DOHH2 (cell line): ENCODE results near the gene PAMR1.

Source experiments
- H3F3A ChIP-seq: fragments of 200-600 bp; sonication (generic), shearing (Covaris generic); 2 replicates; pipeline ENCODE4 v1.6.0; 2016; ENCODE audit warnings: antibody characterized with exemption, mild to moderate bottlenecking; ENCODE audit not compliant: control insufficient read depth, insufficient read depth
- H3K27ac ChIP-seq: fragments of 200-600 bp; sonication (generic); 2 replicates; pipeline ENCODE4 v1.5.1; 2014; ENCODE audit warnings: low read depth, mild to moderate bottlenecking, low read length, moderate library complexity
- H3K27me3 ChIP-seq: fragments of 200-600 bp; sonication (generic); 2 replicates; pipeline ENCODE4 v1.6.1; 2014; ENCODE audit warnings: mild to moderate bottlenecking, low read length, mixed read lengths; ENCODE audit not compliant: control insufficient read depth
- H3K36me3 ChIP-seq: fragments of 200-600 bp; sonication (generic); 2 replicates; pipeline ENCODE4 v1.6.1; 2014; ENCODE audit warnings: mild to moderate bottlenecking, low read length, moderate library complexity, mixed read lengths; ENCODE audit not compliant: control insufficient read depth
- H3K4me1 ChIP-seq: fragments of 200-600 bp; sonication (generic); 2 replicates; pipeline ENCODE4 v1.6.1; 2014; ENCODE audit warnings: mild to moderate bottlenecking, low read length, mixed read lengths; ENCODE audit not compliant: control insufficient read depth
- H3K4me2 ChIP-seq: fragments of 200-600 bp; sonication (generic); 2 replicates; pipeline ENCODE4 v1.6.0; 2014; ENCODE audit warnings: mild to moderate bottlenecking, low read length, moderate library complexity
- H3K4me3 ChIP-seq: fragments of 200-600 bp; sonication (generic); 2 replicates; pipeline ENCODE4 v1.5.1; 2014; ENCODE audit warnings: mild to moderate bottlenecking, low read length, mixed read lengths
- H3K79me2 ChIP-seq: fragments of 200-600 bp; sonication (generic); 2 replicates; pipeline ENCODE4 v1.6.1; 2014; ENCODE audit warnings: mild to moderate bottlenecking, low read length, mixed read lengths; ENCODE audit not compliant: control insufficient read depth
- H3K9me2 ChIP-seq: fragments of 200-600 bp; sonication (generic); replicated peaks from 2 replicates; pipeline ENCODE4 v1.6.1; 2014; ENCODE audit warnings: mild to moderate bottlenecking, low read length, mixed read lengths; ENCODE audit not compliant: control insufficient read depth
- H3K9me3 ChIP-seq: fragments of 200-600 bp; sonication (generic); 2 replicates; pipeline ENCODE4 v1.6.1; 2014; ENCODE audit warnings: antibody characterized with exemption, low read length, mixed read lengths; ENCODE audit not compliant: control insufficient read depth, insufficient read depth
- H4K20me1 ChIP-seq: fragments of 200-600 bp; sonication (generic); 2 replicates; pipeline ENCODE4 v1.6.0; 2014; ENCODE audit warnings: low read depth, mild to moderate bottlenecking, antibody characterized with exemption, low read length, moderate library complexity; ENCODE audit not compliant: control insufficient read depth, insufficient read depth
- EZH2phosphoT487 ChIP-seq: fragments of 200-600 bp; sonication (generic); IDR thresholded peaks from 2 replicates; pipeline ENCODE4 v1.6.1; 2017; ENCODE audit warnings: borderline replicate concordance, mild to moderate bottlenecking, antibody characterized with exemption, low read length, moderate library complexity, mixed read lengths
- TF ChIP-seq, protein P1 (sequence below): fragments of 200-600 bp; sonication (generic); IDR thresholded peaks from one replicate; pipeline ENCODE4 v1.5.1; 2014; ENCODE audit warnings: antibody characterized with exemption, mild to moderate bottlenecking, low read depth, low read length; ENCODE audit not compliant: poor library complexity, severe bottlenecking

PAMR1 gene

DNA sequence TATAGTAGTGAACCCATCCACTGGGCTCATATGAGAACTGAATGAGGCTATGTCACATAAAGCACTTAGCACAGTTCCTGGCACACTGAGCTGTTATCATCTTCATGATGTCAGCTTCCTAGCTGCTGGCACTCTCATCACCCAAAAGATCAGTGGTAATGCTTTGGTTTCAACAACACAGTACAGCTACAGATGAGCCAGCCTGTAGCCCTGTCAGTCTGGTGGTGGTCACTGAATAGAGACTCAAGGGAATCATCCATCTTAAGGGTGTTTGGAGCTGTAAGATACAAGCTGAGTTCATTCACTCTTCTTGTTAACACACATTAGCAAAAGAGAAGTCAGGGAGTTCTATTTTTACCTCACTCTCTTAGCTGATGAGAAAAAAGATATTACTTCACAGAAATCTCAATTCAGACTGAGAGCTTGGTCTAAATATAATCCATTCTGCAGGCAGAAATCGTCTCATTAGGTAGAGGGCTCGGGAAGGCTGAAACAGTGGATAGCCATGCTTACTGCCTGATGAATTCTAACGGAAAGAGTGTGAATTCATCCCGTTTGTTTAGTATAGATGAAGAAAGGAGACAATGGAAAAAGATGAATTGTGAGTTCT is 99.7 kb downstream of the PAMR1 start:
- TF ChIP-seq EZH2phosphoT487 = no peak
- TF ChIP-seq, protein P1, sequence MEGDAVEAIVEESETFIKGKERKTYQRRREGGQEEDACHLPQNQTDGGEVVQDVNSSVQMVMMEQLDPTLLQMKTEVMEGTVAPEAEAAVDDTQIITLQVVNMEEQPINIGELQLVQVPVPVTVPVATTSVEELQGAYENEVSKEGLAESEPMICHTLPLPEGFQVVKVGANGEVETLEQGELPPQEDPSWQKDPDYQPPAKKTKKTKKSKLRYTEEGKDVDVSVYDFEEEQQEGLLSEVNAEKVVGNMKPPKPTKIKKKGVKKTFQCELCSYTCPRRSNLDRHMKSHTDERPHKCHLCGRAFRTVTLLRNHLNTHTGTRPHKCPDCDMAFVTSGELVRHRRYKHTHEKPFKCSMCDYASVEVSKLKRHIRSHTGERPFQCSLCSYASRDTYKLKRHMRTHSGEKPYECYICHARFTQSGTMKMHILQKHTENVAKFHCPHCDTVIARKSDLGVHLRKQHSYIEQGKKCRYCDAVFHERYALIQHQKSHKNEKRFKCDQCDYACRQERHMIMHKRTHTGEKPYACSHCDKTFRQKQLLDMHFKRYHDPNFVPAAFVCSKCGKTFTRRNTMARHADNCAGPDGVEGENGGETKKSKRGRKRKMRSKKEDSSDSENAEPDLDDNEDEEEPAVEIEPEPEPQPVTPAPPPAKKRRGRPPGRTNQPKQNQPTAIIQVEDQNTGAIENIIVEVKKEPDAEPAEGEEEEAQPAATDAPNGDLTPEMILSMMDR = no peak
- H3K9me2 ChIP-seq = no peaks in the 10 kb centered on the region
- H3K4me1 ChIP-seq = no peaks in the 10 kb centered on the region
- no peak overlapping the region for H3K4me2 ChIP-seq
- no peaks in the 10 kb centered on the region for H3K36me3 ChIP-seq
- no peaks in the 10 kb centered on the region for H3F3A ChIP-seq
- no peak overlapping the region for H3K4me3 ChIP-seq
- no peaks in the 10 kb centered on the region for H4K20me1 ChIP-seq
- H3K79me2 ChIP-seq = no peaks in the 10 kb centered on the region
- H3K27me3 ChIP-seq = peaks cover 20% of the 10 kb centered on the region
- H3K9me3 ChIP-seq = no peaks in the 10 kb centered on the region
- no peak overlapping the region for H3K27ac ChIP-seq

DNA sequence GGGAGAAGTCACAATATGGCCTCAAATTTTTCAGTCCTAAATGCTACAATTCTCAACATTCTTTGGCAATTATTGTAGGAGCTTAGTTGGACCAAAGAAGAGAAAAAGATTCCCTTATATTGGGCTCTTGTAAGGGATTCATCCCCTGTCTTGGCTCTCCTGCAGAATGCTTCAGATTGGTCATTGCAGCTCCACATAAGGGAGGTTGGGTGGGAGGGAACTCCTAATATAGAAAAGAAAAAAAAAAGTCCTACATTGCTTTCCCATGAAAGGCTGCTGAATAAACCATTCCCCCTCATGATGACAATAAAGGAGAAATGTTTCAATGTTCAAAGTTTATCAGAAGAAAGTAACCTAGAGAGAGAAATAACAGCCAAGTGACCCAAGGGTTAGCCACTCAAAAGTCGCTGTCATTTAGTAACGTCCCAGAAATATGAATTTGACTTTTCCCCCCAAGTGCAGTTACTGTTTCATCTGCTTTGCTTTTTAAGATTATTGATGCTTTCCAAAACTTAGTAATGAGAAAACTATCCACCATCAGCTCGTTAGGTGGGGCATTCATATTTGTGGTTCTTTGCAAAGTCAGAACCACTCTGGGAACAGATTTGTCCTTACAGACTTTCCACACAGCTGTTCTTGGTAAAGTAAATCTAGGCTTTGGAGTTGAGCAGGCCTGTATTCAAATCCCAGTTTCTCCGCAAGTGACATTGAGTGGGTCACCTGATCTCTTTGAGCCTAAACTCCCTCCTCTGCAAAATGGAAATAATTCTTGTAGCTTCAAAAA is 101.1 kb downstream of the PAMR1 start:
- Histone ChIP-seq H3F3A (no peaks in the 10 kb centered on the region), H3K27me3 (peaks cover 30% of the 10 kb centered on the region), H3K9me2 (no peaks in the 10 kb centered on the region)

DNA sequence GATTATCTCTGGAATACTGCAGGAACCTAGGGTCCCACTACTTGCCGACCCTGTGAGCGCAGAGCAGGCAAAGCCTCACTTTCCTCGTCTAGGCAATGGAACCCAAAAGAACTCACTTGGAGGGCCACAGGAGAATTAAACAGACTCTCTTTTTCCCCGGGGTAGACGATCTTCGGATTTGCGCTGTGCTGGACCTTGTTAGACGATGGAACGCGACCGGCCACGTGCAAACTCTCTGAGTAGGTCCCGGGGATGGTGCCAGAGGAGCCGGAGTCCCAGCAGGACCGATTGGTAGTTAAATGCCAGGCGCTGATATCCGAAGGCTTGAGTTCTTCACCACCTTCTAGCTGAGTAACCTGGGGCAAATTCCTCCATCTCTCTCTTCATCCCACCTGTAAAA is 105.0 kb downstream of the PAMR1 start:
- H3K27me3 ChIP-seq = peaks cover 25% of the 10 kb centered on the region
- H3K9me2 ChIP-seq = no peaks in the 10 kb centered on the region
- H3F3A ChIP-seq = no peaks in the 10 kb centered on the region
- H3K4me2 ChIP-seq = no peak overlapping the region
- H3K4me3 ChIP-seq = no peak overlapping the region
- H3K27ac ChIP-seq = no peak overlapping the region
- no peaks in the 10 kb centered on the region for H3K9me3 ChIP-seq
- no peaks in the 10 kb centered on the region for H4K20me1 ChIP-seq
- no peaks in the 10 kb centered on the region for H3K36me3 ChIP-seq
- H3K4me1 ChIP-seq = no peaks in the 10 kb centered on the region
- TF ChIP-seq EZH2phosphoT487 = no peak
- TF ChIP-seq, protein P1 = no peak
- no peaks in the 10 kb centered on the region for H3K79me2 ChIP-seq

More for the DNA sequence above, 101.1 kb downstream of the PAMR1 start:
- Histone ChIP-seq H3K4me2 (no peak overlapping the region), H3K36me3 (no peaks in the 10 kb centered on the region), H3K4me1 (no peaks in the 10 kb centered on the region), H4K20me1 (no peaks in the 10 kb centered on the region), H3K27ac (no peak overlapping the region), H3K9me3 (no peaks in the 10 kb centered on the region), H3K79me2 (no peaks in the 10 kb centered on the region), H3K4me3 (no peak overlapping the region)
- TF ChIP-seq, protein P1 = no peak
- no peak for TF ChIP-seq EZH2phosphoT487
